SK-N-SH (cell line): ENCODE results near the gene ACOXL. TPM values are rescaled to one million over a fixed set of nuclear protein-coding genes. Genes with fewer than 3 reads are reported as not detected.

Source experiments
- CTCF ChIA-PET: fragments of 300-600, 350-600 bp; formaldehyde crosslinking; extraction: SDS; loops from one replicate; lab custom pipeline; 2021; lab: Yijun Ruan, JAX
- POLR2A ChIA-PET: fragments of 350-600 bp; sonication (Branson Sonifier 250); formaldehyde crosslinking; extraction: SDS; loops from one replicate; lab custom pipeline; 2020; ENCODE audit warnings: antibody characterized with exemption, inconsistent platforms; lab: Yijun Ruan, JAX
- DNase-seq: peaks from one replicate; pipeline ENCODE4 v3.0.0; 2012
- H2AFZ ChIP-seq: fragments of 200-600 bp; sonication (generic); 2 replicates; pipeline ENCODE4 v1.8.1; 2016; ENCODE audit warnings: antibody characterized with exemption, mild to moderate bottlenecking, low read depth
- H3F3A ChIP-seq: fragments of 200-600 bp; sonication (generic); replicated peaks from 2 replicates; pipeline ENCODE3; 2016; ENCODE audit warnings: antibody characterized with exemption, mild to moderate bottlenecking; ENCODE audit not compliant: insufficient read depth
- H3K27ac ChIP-seq, 2 experiments: fragments of 200-500 bp in 1 of 2; fragments of 200-600 bp in 1 of 2; sonication (Bioruptor generic) in 1 of 2; sonication (generic), shearing (Covaris generic) in 1 of 2; 2 replicates each; pipeline versions ENCODE4 v1.5.1 to v1.6.1; 2014 to 2016; ENCODE audit warnings: low read depth in 2 of 2, inconsistent platforms in 1 of 2, low read length in 1 of 2, mild to moderate bottlenecking in 1 of 2, mixed read lengths in 1 of 2
- H3K27me3 ChIP-seq: fragments of 200-600 bp; sonication (generic), shearing (Covaris generic); 2 replicates; pipeline ENCODE4 v1.6.1; 2016; ENCODE audit warnings: mixed run types; ENCODE audit not compliant: insufficient read depth
- H3K36me3 ChIP-seq, 2 experiments: fragments of 200-500 bp in 1 of 2; fragments of 200-600 bp in 1 of 2; sonication (Bioruptor generic) in 1 of 2; sonication (generic) in 1 of 2; replicated peaks in 1 of 2; 2 replicates each; pipeline versions ENCODE3 to v1.5.1; 2014 to 2016; ENCODE audit warnings: low read length in 1 of 2, mild to moderate bottlenecking in 1 of 2; ENCODE audit not compliant: insufficient read depth in 2 of 2, control insufficient read depth in 1 of 2
- H3K4me1 ChIP-seq, 2 experiments: fragments of 200-500 bp in 1 of 2; fragments of 200-600 bp in 1 of 2; sonication (Bioruptor generic) in 1 of 2; sonication (generic), shearing (Covaris generic) in 1 of 2; 2 replicates each; pipeline versions ENCODE4 v1.5.1 to v1.6.1; 2014 to 2016; ENCODE audit warnings: low read depth in 1 of 2, low read length in 1 of 2, mixed run types in 1 of 2; ENCODE audit not compliant: insufficient read depth in 2 of 2, control insufficient read depth in 1 of 2
- H3K4me2 ChIP-seq: fragments of 200-600 bp; sonication (generic), shearing (Covaris generic); 2 replicates; pipeline ENCODE4 v1.6.1; 2017; ENCODE audit warnings: mixed run types
- H3K4me3 ChIP-seq, 2 experiments: fragments of 200-500 bp in 1 of 2; fragments of 200-600 bp in 1 of 2; sonication (Bioruptor generic) in 1 of 2; sonication (generic), shearing (Covaris generic) in 1 of 2; 2 replicates each; pipeline versions ENCODE4 v1.5.1 to v1.8.1; 2014 to 2016; ENCODE audit warnings: low read depth in 2 of 2, inconsistent platforms in 1 of 2, low read length in 1 of 2, mild to moderate bottlenecking in 1 of 2, mixed read lengths in 1 of 2, moderate library complexity in 1 of 2
- H3K79me2 ChIP-seq: fragments of 200-600 bp; sonication (generic); 2 replicates; pipeline ENCODE4 v1.8.1; 2017; ENCODE audit warnings: mild to moderate bottlenecking; ENCODE audit not compliant: insufficient read depth
- H3K9ac ChIP-seq: fragments of 200-600 bp; sonication (generic); 2 replicates; pipeline ENCODE4 v1.6.1; 2017; ENCODE audit warnings: mixed run types
- H3K9me2 ChIP-seq: fragments of 200-600 bp; sonication (generic); 2 replicates; pipeline ENCODE4 v1.6.1; 2017; ENCODE audit warnings: mixed run types
- H3K9me3 ChIP-seq: fragments of 200-600 bp; sonication (generic); 2 replicates; pipeline ENCODE4 v1.6.1; 2017; ENCODE audit warnings: mixed run types, mild to moderate bottlenecking, moderate library complexity
- H4K20me1 ChIP-seq: fragments of 200-600 bp; sonication (generic); 2 replicates; pipeline ENCODE4 v1.6.1; 2017; ENCODE audit warnings: mild to moderate bottlenecking, mixed run types; ENCODE audit not compliant: insufficient read depth
- CHD2 ChIP-seq: fragments of 150-350 bp; IDR thresholded peaks from 2 replicates; pipeline ENCODE4 v1.6.1; 2018; ENCODE audit warnings: low read length; ENCODE audit not compliant: partially characterized antibody
- EP300 ChIP-seq, 2 experiments: IDR thresholded peaks; 2 replicates each; pipeline versions ENCODE4 v1.4.0 to v1.6.1; 2012; ENCODE audit warnings: borderline replicate concordance in 1 of 2, low read depth in 1 of 2, low read length in 1 of 2
- GABPA ChIP-seq: IDR thresholded peaks from 2 replicates; pipeline ENCODE4 v1.4.0; 2012; ENCODE audit warnings: low read depth, mild to moderate bottlenecking
- GATA2 ChIP-seq: sonication (generic); formaldehyde crosslinking; IDR thresholded peaks from 2 replicates; pipeline ENCODE4 v1.5.0; 2020; ENCODE audit warnings: mild to moderate bottlenecking, missing genetic modification reagents
- MAX ChIP-seq: IDR thresholded peaks from 2 replicates; pipeline ENCODE4 v1.4.0; 2012; ENCODE audit warnings: low read depth
- NRF1 ChIP-seq: IDR thresholded peaks from 2 replicates; pipeline ENCODE4 v1.6.1; 2012; ENCODE audit warnings: low read depth, mild to moderate bottlenecking, low read length
- RAD21 ChIP-seq: IDR thresholded peaks from 2 replicates; pipeline ENCODE4 v1.6.1; 2012; ENCODE audit warnings: mild to moderate bottlenecking, low read length
- REST ChIP-seq: IDR thresholded peaks from 2 replicates; pipeline ENCODE4 v1.6.1; 2012; ENCODE audit warnings: mild to moderate bottlenecking, low read depth, low read length, moderate library complexity
- RFX5 ChIP-seq: IDR thresholded peaks from 2 replicates; pipeline ENCODE4 v1.6.1; 2012; ENCODE audit warnings: mild to moderate bottlenecking, improper control_type of control experiment, low read length
- TCF12 ChIP-seq: IDR thresholded peaks from 2 replicates; pipeline ENCODE4 v1.4.0; 2012
- USF2 ChIP-seq: fragments of 150-350 bp; IDR thresholded peaks from 2 replicates; pipeline ENCODE4 v1.6.1; 2017; ENCODE audit warnings: antibody characterized with exemption, low read length, low read depth, borderline replicate concordance
- YY1 ChIP-seq: IDR thresholded peaks from 2 replicates; pipeline ENCODE4 v1.4.0; 2012; ENCODE audit warnings: low read depth, mild to moderate bottlenecking
- WGBS: methylation state at CpG from one replicate; pipeline ENCODE4 v1.1.6; 2017; ENCODE audit warnings: low lambda C conversion rate; 5-methylcytosine and 5-hydroxymethylcytosine counted together
- polyA plus RNA-seq, 3 experiments: library from polyadenylated mRNA; depleted of rRNA; stranded (reverse); fragments of >200 nt; gene quantifications; 2 replicates each; pipeline ENCODE4 v1.2.3, GENCODE V29; 2012

The ACOXL gene
- polyA plus RNA-seq, 1 of the 3 experiments (the other 2 are of a cell fraction) = not detected

- Histone ChIP-seq H3K4me3 (no peak overlapping the region), H3K4me2 (no peak overlapping the region), H3K79me2 (no peaks in the 10 kb centered on the region), H3F3A (no peaks in the 10 kb centered on the region), H4K20me1 (no peaks in the 10 kb centered on the region), H3K9me2 (no peaks in the 10 kb centered on the region), H3K9me3 (no peaks in the 10 kb centered on the region), H3K4me1 (no peaks in the 10 kb centered on the region; a peak in 1 of 4 replicates), H3K27me3 (no peaks in the 10 kb centered on the region; the same call in 1 of the 2 replicates), H2AFZ (no peak overlapping the region), H3K36me3 (no peaks in the 10 kb centered on the region), H3K9ac (no peak overlapping the region), H3K27ac (no peak overlapping the region)
- CTCF ChIA-PET = interaction anchor here (2.8 kb wide), 1 partner anchor 25 kb away, joined by 13 read pairs; no protein-coding TSS in a partner anchor
- TF ChIP-seq EP300 (IDR thresholded peaks at IDR 0.05; ENCODE audit: borderline replicate concordance in 1 of 2, low read depth in 1 of 2, low read length in 1 of 2) (no peak), GABPA (no peak), YY1 (no peak)
- POLR2A ChIA-PET = no interaction called here
- 17% methylated on average over 2 of the region's 2 CpGs for WGBS
- DNase-seq = no peak
Observed at GRCh38 chr2:110810404-110810803, 78.0 kb downstream of the ACOXL start.

GRCh38 chr2:110812726-110813645 is 80.6 kb downstream of the ACOXL start:
- Histone ChIP-seq H3K9me3 (no peaks in the 10 kb centered on the region), H3K9ac (no peak overlapping the region), H3K9me2 (no peaks in the 10 kb centered on the region), H3F3A (no peaks in the 10 kb centered on the region), H2AFZ (no peak overlapping the region), H3K4me2 (no peak overlapping the region), H3K27me3 (no peaks in the 10 kb centered on the region; the same call in 1 of the 2 replicates), H3K4me1 (no peaks in the 10 kb centered on the region; a peak in 1 of 4 replicates), H3K36me3 (no peaks in the 10 kb centered on the region), H3K79me2 (no peaks in the 10 kb centered on the region)
- 69% methylated on average over 12 of the region's 12 CpGs for WGBS
- ChIA-PET CTCF (interaction anchor here (0.7 to 3.4 kb wide), 21 partner anchors 9 to 864 kb away, joined by 3 to 23 read pairs (median 5); partner anchors contain the start of gene BCL2L11), POLR2A (interaction anchor here (1.4 to 1.8 kb wide), 2 partner anchors 308 to 348 kb away, joined by 3 to 6 read pairs; partner anchors contain the start of gene BCL2L11)
- no peak for DNase-seq
- TF ChIP-seq RFX5 (no peak), GATA2 (CRISPR knock-in tag) (no peak), MAX (no peak), REST (no peak), USF2 (no peak), GABPA (no peak), TCF12 (no peak), RAD21 (no peak), CHD2 (no peak), NRF1 (no peak)
- TF ChIP-seq, all 33 proteins: peak for 0
- no peak overlapping the region for H3K4me3 ChIP-seq
- H4K20me1 ChIP-seq = no peaks in the 10 kb centered on the region
- H3K27ac ChIP-seq = no peak overlapping the region
